IMR-90 (cell line): ENCODE results near the gene PRPF40B. TPM values are rescaled to one million over a fixed set of nuclear protein-coding genes. Genes with fewer than 3 reads are reported as not detected.

Source experiments
- ATAC-seq: fragments of 200-7000 bp; cut with Tn5 transposase; 2 replicates; pipeline ENCODE4 v1.9.1; 2020; ENCODE audit warnings: low read depth, mild to moderate bottlenecking, moderate library complexity
- BruUV-seq: library from RNA; stranded (reverse); fragments of 400-500 nt; replicated peaks from 2 replicates; lab custom pipeline; 2021; lab: Mats Ljungman, UMichigan
- CTCF ChIA-PET: fragments of 300-600 bp; formaldehyde crosslinking; extraction: SDS; loops from one replicate; lab custom pipeline; 2021; ENCODE audit warnings: antibody characterized with exemption; lab: Yijun Ruan, JAX
- POLR2A ChIA-PET: fragments of 300-600 bp; sonication (Branson Sonifier 250); formaldehyde crosslinking; loops from one replicate; lab custom pipeline; 2022; ENCODE audit warnings: antibody characterized with exemption; ENCODE audit not compliant: unreplicated experiment; lab: Charles Lee
- DNase-seq: peaks from one replicate; pipeline ENCODE4 v3.0.0; 2013
- H2AFZ ChIP-seq: replicated peaks from 2 replicates; pipeline ENCODE3; 2013; ENCODE audit warnings: low read length, mild to moderate bottlenecking; ENCODE audit not compliant: poor library complexity
- H2AK5ac ChIP-seq: 2 replicates; pipeline ENCODE4 v1.6.1; 2013; ENCODE audit warnings: low read depth, low read length, inconsistent platforms
- H2AK9ac ChIP-seq: replicated peaks from 2 replicates; pipeline ENCODE3; 2013; ENCODE audit warnings: mild to moderate bottlenecking, low read depth, low read length, moderate library complexity; ENCODE audit not compliant: poor library complexity
- H2BK120ac ChIP-seq: 2 replicates; pipeline ENCODE4 v1.6.1; 2013; ENCODE audit warnings: low read depth, low read length, inconsistent platforms
- H2BK15ac ChIP-seq: 3 replicates; pipeline ENCODE4 v1.6.1; 2013; ENCODE audit warnings: low read depth, low read length, inconsistent platforms
- H2BK20ac ChIP-seq: 2 replicates; pipeline ENCODE4 v1.6.1; 2013; ENCODE audit warnings: low read depth, mild to moderate bottlenecking, inconsistent platforms, low read length, moderate library complexity
- H2BK5ac ChIP-seq: 2 replicates; pipeline ENCODE4 v1.6.1; 2013; ENCODE audit warnings: mild to moderate bottlenecking, low read depth, low read length, inconsistent platforms; ENCODE audit not compliant: poor library complexity, severe bottlenecking
- H3K14ac ChIP-seq: replicated peaks from 2 replicates; pipeline ENCODE4 v1.6.1; 2013; ENCODE audit warnings: low read depth, low read length, inconsistent platforms
- H3K18ac ChIP-seq: 2 replicates; pipeline ENCODE4 v1.6.1; 2013; ENCODE audit warnings: low read depth, low read length, control low read depth
- H3K23ac ChIP-seq: 2 replicates; pipeline ENCODE4 v1.6.1; 2013; ENCODE audit warnings: low read depth, low read length, inconsistent platforms
- H3K27ac ChIP-seq: 2 replicates; pipeline ENCODE4 v1.5.1; 2013; ENCODE audit warnings: mild to moderate bottlenecking, control low read depth, low read length; ENCODE audit not compliant: insufficient read depth
- H3K27me3 ChIP-seq: 2 replicates; pipeline ENCODE4 v1.6.1; 2013; ENCODE audit warnings: low read length; ENCODE audit not compliant: control insufficient read depth, insufficient read depth
- H3K36me3 ChIP-seq: 2 replicates; pipeline ENCODE4 v1.6.1; 2013; ENCODE audit warnings: low read length, mixed read lengths; ENCODE audit not compliant: control insufficient read depth, insufficient read depth
- H3K4ac ChIP-seq: 2 replicates; pipeline ENCODE4 v1.6.1; 2013; ENCODE audit warnings: low read depth, low read length, inconsistent platforms
- H3K4me1 ChIP-seq: 2 replicates; pipeline ENCODE4 v1.6.1; 2013; ENCODE audit warnings: low read length, mixed read lengths; ENCODE audit not compliant: control insufficient read depth, insufficient read depth
- H3K4me2 ChIP-seq: 2 replicates; pipeline ENCODE4 v1.6.1; 2013; ENCODE audit warnings: low read depth, mild to moderate bottlenecking, control low read depth, low read length, moderate library complexity
- H3K4me3 ChIP-seq: 2 replicates; pipeline ENCODE4 v1.5.1; 2013; ENCODE audit warnings: low read depth, mild to moderate bottlenecking, control low read depth, low read length, moderate library complexity; ENCODE audit not compliant: insufficient read depth
- H3K56ac ChIP-seq: 2 replicates; pipeline ENCODE4 v1.6.1; 2013; ENCODE audit warnings: low read length, inconsistent platforms; ENCODE audit not compliant: insufficient read depth; ENCODE audit errors: extremely low read depth
- H3K79me1 ChIP-seq, 2 experiments: 2 replicates each; pipeline ENCODE4 v1.6.1; 2013; ENCODE audit warnings: low read length in 2 of 2, inconsistent platforms in 1 of 2, low read depth in 1 of 2
- H3K9ac ChIP-seq: 2 replicates; pipeline ENCODE4 v1.6.1; 2013; ENCODE audit warnings: low read depth, low read length, control low read depth
- H3K9me1 ChIP-seq: 2 replicates; pipeline ENCODE4 v1.6.1; 2013; ENCODE audit warnings: low read length, inconsistent platforms; ENCODE audit not compliant: insufficient read depth
- H3K9me3 ChIP-seq: 2 replicates; pipeline ENCODE4 v1.6.1; 2013; ENCODE audit warnings: low read length; ENCODE audit not compliant: control insufficient read depth, insufficient read depth
- H4K20me1 ChIP-seq: 2 replicates; pipeline ENCODE4 v1.6.1; 2013; ENCODE audit warnings: low read length, inconsistent platforms; ENCODE audit not compliant: insufficient read depth
- H4K5ac ChIP-seq: 2 replicates; pipeline ENCODE4 v1.6.1; 2013; ENCODE audit warnings: mild to moderate bottlenecking, low read depth, low read length, control low read depth
- H4K8ac ChIP-seq, 2 experiments: 2 replicates each; pipeline ENCODE4 v1.6.1; 2013; ENCODE audit warnings: low read depth in 2 of 2, low read length in 2 of 2, control low read depth in 1 of 2, inconsistent platforms in 1 of 2
- H4K91ac ChIP-seq: 2 replicates; pipeline ENCODE4 v1.6.1; 2013; ENCODE audit warnings: low read depth, low read length, inconsistent platforms; ENCODE audit not compliant: insufficient read depth
- MXI1 ChIP-seq: IDR thresholded peaks from 2 replicates; pipeline ENCODE4 v1.6.1; 2012; ENCODE audit warnings: low read depth, mild to moderate bottlenecking, low read length, moderate library complexity, borderline replicate concordance
- RCOR1 ChIP-seq: IDR thresholded peaks from 2 replicates; pipeline ENCODE4 v1.6.1; 2012; ENCODE audit warnings: mild to moderate bottlenecking, low read length, improper control_type of control experiment; ENCODE audit not compliant: insufficient replicate concordance
- SMC3 ChIP-seq: fragments of 150-350 bp; IDR thresholded peaks from 2 replicates; pipeline ENCODE4 v1.6.1; 2016; ENCODE audit warnings: low read depth, mild to moderate bottlenecking, antibody characterized with exemption, low read length, moderate library complexity
- WGBS, 2 experiments: methylation state at CpG; one replicate each; pipeline versions ENCODE4 v1.1.5 to v1.1.7; 2013; ENCODE audit warnings: missing lambda C conversion rate in 2 of 2; ENCODE audit not compliant: insufficient read length in 1 of 2; ENCODE audit errors: extremely low coverage in 2 of 2; 5-methylcytosine and 5-hydroxymethylcytosine counted together
- dilution Hi-C: fragments of 300-500 bp; cut with HindIII; formaldehyde crosslinking; loops from one replicate; pipeline ENCODE4 v1.14.3; 2018; ENCODE audit warnings: low sequenced_read_pairs; ENCODE audit not compliant: unreplicated experiment
- in situ Hi-C: fragments of 300-500 bp; cut with MboI; formaldehyde crosslinking; loops from 3 replicates; pipeline ENCODE4 v1.14.3; 2019; ENCODE audit warnings: low sequenced_read_pairs, inconsistent platforms, mixed read lengths
- intact Hi-C: fragments of 100-400 bp; cut with micrococcal nuclease; formaldehyde crosslinking; loops from 2 replicates; pipeline ENCODE4 v1.10.0; 2022
- polyA plus RNA-seq, 3 experiments: library from polyadenylated mRNA; depleted of rRNA; stranded (reverse); fragments of >200 nt; gene quantifications; 2 replicates each; pipeline ENCODE4 v1.2.3, GENCODE V29; 2012; ENCODE audit warnings: low replicate concordance in 1 of 3
- total RNA-seq: library from RNA; depleted of rRNA; stranded (reverse); fragments of >200 nt; gene quantifications from 2 replicates; pipeline ENCODE4 v1.2.3, GENCODE V29; 2012

PRPF40B gene
- total and polyA plus RNA-seq, 2 of the 4 experiments (the other 2 are of a cell fraction), result 5.0 to 11.8 TPM

GRCh38 chr12:49643135-49643534, 19.8 kb downstream of the PRPF40B start:
- Histone ChIP-seq H4K20me1 (0 out of 2 replicates have a peak, but pooled peaks cover 4% of the 10 kb centered on the region), H2BK5ac (no peak overlapping the region), H2BK120ac (no peak overlapping the region), H4K8ac (no peak overlapping the region), H3K18ac (no peak overlapping the region), H3K79me1 (no peaks in the 10 kb centered on the region), H2BK20ac (no peak overlapping the region), H3K9me3 (no peaks in the 10 kb centered on the region), H3K9ac (no peak overlapping the region), H3K4me3 (no peak overlapping the region), H3K56ac (no peak overlapping the region), H4K5ac (no peak overlapping the region), H3K23ac (no peak overlapping the region), H2AFZ (no peak overlapping the region), H2AK9ac (no peak overlapping the region), H2BK15ac (no peak overlapping the region), H3K27me3 (no peaks in the 10 kb centered on the region), H3K4me2 (no peak overlapping the region), H3K14ac (no peak overlapping the region), H2AK5ac (no peak overlapping the region), H3K4ac (no peak overlapping the region), H4K91ac (no peak overlapping the region), H3K9me1 (no peaks in the 10 kb centered on the region), H3K36me3 (peaks cover 49% of the 10 kb centered on the region), H3K4me1 (no peaks in the 10 kb centered on the region), H3K27ac (no peak overlapping the region)
- WGBS, 2 experiments, result no CpG with 5 or more reads among the region's 7 CpGs
- no TSS peak for BruUV-seq
- TF ChIP-seq SMC3 (no peak), RCOR1 (no peak), MXI1 (no peak)
- in situ Hi-C loops (loop anchor here (5.0 kb wide), 1 partner anchor 64 kb away; the partner anchor contains the start of gene FMNL3), intact Hi-C loops (no loop called here), dilution Hi-C loops (no loop called here)
- CTCF ChIA-PET, result interaction anchor here (0.9 to 1.6 kb wide), 2 partner anchors 65 to 98 kb away, joined by 4 to 5 read pairs; partner anchors contain the start of gene TMBIM6
- DNase-seq, result no peak
- no peak for ATAC-seq
- POLR2A ChIA-PET, result no interaction called here
